ENCODE results near the gene EPS15.

- TF ChIP-seq CTCF (IDR thresholded peaks at IDR 0.05) (no peak), POLR2A (IDR thresholded peaks at IDR 0.05) (no peak)
Measured at GRCh38 chr1:51553911-51554310, 34.8 kb upstream of the EPS15 start.

All from lower leg skin (tissue), 3 donors.